Measurements from ENCODE around the gene GPR161.

Gene GPR161

GRCh38 chr1:168098534-168099320 is 38.0 kb downstream of the GPR161 start:
- DNase-seq (ENCODE audit: low read depth) = no peak

DNA sequence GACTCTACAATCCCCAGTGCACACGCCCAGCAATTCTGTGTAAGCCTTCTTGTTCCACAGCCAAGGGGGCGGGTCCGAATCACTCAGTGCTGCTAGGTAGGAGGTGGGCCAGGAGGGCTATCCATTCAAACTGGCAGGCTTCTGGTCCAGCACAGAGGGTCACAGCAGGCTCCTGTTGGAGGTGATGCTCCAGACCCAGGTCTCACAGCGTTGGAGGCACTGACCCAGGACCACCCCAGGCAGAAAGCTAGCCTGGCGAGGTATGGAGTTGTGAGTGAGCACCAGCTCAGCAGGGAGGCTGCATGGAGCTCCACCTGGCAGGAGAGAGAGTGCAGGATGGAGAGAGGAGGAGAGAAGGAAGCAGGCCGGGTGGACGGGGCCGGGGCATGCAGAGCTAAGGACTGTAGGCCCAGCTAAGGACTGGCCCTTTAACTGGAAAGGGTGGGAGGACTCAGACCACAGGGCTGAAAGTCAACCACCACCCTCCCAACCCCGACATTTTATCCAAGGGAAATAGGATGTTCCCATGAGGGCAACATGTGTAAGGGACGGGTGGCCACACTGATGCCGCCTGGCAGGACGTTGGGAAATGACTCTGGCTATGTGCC is 38.7 kb downstream of the GPR161 start:
- DNase-seq (ENCODE audit: low read depth) = no peak
- TF ChIP-seq MYC (IDR thresholded peaks at IDR 0.05; ENCODE audit: low read depth, low read length) (no peak), POLR2A (IDR thresholded peaks at IDR 0.05; ENCODE audit: extremely low read depth, insufficient read length) (no peak)
- TF ChIP-seq, protein P1, sequence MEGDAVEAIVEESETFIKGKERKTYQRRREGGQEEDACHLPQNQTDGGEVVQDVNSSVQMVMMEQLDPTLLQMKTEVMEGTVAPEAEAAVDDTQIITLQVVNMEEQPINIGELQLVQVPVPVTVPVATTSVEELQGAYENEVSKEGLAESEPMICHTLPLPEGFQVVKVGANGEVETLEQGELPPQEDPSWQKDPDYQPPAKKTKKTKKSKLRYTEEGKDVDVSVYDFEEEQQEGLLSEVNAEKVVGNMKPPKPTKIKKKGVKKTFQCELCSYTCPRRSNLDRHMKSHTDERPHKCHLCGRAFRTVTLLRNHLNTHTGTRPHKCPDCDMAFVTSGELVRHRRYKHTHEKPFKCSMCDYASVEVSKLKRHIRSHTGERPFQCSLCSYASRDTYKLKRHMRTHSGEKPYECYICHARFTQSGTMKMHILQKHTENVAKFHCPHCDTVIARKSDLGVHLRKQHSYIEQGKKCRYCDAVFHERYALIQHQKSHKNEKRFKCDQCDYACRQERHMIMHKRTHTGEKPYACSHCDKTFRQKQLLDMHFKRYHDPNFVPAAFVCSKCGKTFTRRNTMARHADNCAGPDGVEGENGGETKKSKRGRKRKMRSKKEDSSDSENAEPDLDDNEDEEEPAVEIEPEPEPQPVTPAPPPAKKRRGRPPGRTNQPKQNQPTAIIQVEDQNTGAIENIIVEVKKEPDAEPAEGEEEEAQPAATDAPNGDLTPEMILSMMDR (IDR thresholded peaks at IDR 0.05; ENCODE audit: low read depth, low read length) = no peak
- TF ChIP-seq, protein P2, sequence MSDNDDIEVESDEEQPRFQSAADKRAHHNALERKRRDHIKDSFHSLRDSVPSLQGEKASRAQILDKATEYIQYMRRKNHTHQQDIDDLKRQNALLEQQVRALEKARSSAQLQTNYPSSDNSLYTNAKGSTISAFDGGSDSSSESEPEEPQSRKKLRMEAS (IDR thresholded peaks at IDR 0.05; ENCODE audit: low read depth, low read length) = no peak
- no peak overlapping the region for H3K4me3 ChIP-seq (ENCODE audit: low read depth, low read length)

More at GRCh38 chr1:168098534-168099320, 38.0 kb downstream of the GPR161 start:
- no peak overlapping the region for H3K4me3 ChIP-seq (ENCODE audit: low read depth, low read length)
- TF ChIP-seq POLR2A (IDR thresholded peaks at IDR 0.05; ENCODE audit: extremely low read depth, insufficient read length) (no peak), MYC (IDR thresholded peaks at IDR 0.05; ENCODE audit: low read depth, low read length) (no peak)
- TF ChIP-seq, protein P1 (IDR thresholded peaks at IDR 0.05; ENCODE audit: low read depth, low read length) = no peak
- TF ChIP-seq, protein P2 (IDR thresholded peaks at IDR 0.05; ENCODE audit: low read depth, low read length) = no peak

DNA sequence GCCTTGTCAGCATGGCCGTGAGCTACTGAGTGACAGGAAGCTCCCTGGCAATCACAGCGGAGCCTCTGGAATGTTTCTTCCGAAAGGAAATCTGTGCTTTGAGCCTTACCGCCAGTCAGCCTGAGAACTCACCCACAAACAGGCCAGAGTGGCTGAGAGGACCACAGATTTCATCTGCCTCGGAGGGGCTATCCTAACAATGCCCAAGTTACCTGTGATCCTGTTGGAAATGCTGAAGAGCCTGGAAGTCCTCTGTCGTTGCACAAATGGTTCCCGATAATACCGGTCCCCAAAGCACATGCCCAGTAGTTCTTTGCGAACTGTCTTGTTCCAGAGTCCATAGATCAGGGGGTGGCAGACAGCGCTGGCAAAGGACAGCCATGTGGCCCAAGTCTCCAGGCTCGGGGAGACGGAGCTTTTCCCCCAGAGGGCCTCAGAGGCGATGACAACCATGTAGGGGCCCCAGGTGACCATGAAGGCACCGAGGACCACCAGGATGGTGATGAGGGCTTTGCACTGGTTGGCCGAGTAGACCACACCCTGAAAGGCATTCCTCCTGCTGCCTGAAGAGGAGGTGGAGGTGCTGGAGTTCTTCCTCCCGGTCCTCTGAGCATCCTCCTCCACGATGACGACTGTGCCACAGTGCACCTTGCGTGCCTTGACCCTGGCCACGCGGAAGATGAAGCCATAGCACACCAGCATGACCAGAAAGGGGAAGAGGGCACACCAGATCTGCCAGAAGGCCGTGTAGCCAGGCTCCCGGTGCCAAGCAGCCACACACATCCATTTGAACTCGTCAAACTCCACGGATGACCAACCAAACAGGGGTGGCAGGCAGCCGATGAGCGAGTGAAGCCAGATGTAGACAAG is 40.2 kb downstream of the GPR161 start:
- DNase-seq (ENCODE audit: low read depth) = no peak
- TF ChIP-seq, protein P2 (IDR thresholded peaks at IDR 0.05; ENCODE audit: low read depth, low read length) = no peak
- TF ChIP-seq, protein P1 (IDR thresholded peaks at IDR 0.05; ENCODE audit: low read depth, low read length) = no peak
- H3K4me3 ChIP-seq (ENCODE audit: low read depth, low read length) = no peak overlapping the region

- DNase-seq (ENCODE audit: low read depth) = no peak
- H3K4me3 ChIP-seq (ENCODE audit: low read depth, low read length) = no peak overlapping the region
- TF ChIP-seq, protein P1 (IDR thresholded peaks at IDR 0.05; ENCODE audit: low read depth, low read length) = no peak
- TF ChIP-seq, protein P2 (IDR thresholded peaks at IDR 0.05; ENCODE audit: low read depth, low read length) = no peak
- no peak for TF ChIP-seq POLR2A (IDR thresholded peaks at IDR 0.05; ENCODE audit: extremely low read depth, insufficient read length)
- no peak for TF ChIP-seq MYC (IDR thresholded peaks at IDR 0.05; ENCODE audit: low read depth, low read length)
Observed at GRCh38 chr1:168095476-168095875, 41.3 kb downstream of the GPR161 start.

GRCh38 chr1:168093616-168094015 is 43.1 kb downstream of the GPR161 start:
- no peak overlapping the region for H3K4me3 ChIP-seq (ENCODE audit: low read depth, low read length)
- TF ChIP-seq, protein P1 (IDR thresholded peaks at IDR 0.05; ENCODE audit: low read depth, low read length) = no peak
- TF ChIP-seq, protein P2 (IDR thresholded peaks at IDR 0.05; ENCODE audit: low read depth, low read length) = no peak
- TF ChIP-seq POLR2A (IDR thresholded peaks at IDR 0.05; ENCODE audit: extremely low read depth, insufficient read length) (no peak), MYC (IDR thresholded peaks at IDR 0.05; ENCODE audit: low read depth, low read length) (no peak)
- no peak for DNase-seq (ENCODE audit: low read depth)

Data from NB4 (cell line).